HepG2 (cell line): ENCODE data around the gene GLRX2. TPM values are rescaled to one million over a fixed set of nuclear protein-coding genes. Genes with fewer than 3 reads are reported as not detected.

Experiments used
- FOXC1 ChIP-seq: sonication (generic); formaldehyde crosslinking; IDR thresholded peaks from 2 replicates; pipeline ENCODE4 v1.8.0; 2022; ENCODE audit warnings: mild to moderate bottlenecking, missing genetic modification reagents, borderline replicate concordance
- JUN ChIP-seq: sonication (generic); formaldehyde crosslinking; IDR thresholded peaks from 2 replicates; pipeline ENCODE4 v1.4.0; 2020; ENCODE audit warnings: mild to moderate bottlenecking, missing genetic modification reagents
- LCORL ChIP-seq, 2 experiments: fragments of 450-650 bp in 1 of 2; sonication (generic) in 1 of 2; formaldehyde crosslinking in 1 of 2; IDR thresholded peaks; 2 replicates each; pipeline versions ENCODE4 v1.5.0 to v1.6.1; 2017 to 2020; ENCODE audit warnings: antibody characterized with exemption in 1 of 2, missing genetic modification reagents in 1 of 2
- MAFK ChIP-seq, 2 experiments: IDR thresholded peaks in 1 of 2; conservative IDR thresholded peaks in 1 of 2; 2 replicates each; pipeline ENCODE4 v1.6.1; 2011; ENCODE audit warnings: improper control_type of control experiment in 2 of 2, low read length in 2 of 2
- MED8 ChIP-seq: sonication (generic); formaldehyde crosslinking; IDR thresholded peaks from 2 replicates; pipeline ENCODE4 v1.8.1; 2023; ENCODE audit warnings: mild to moderate bottlenecking, missing genetic modification reagents; ENCODE audit not compliant: insufficient replicate concordance
- NFYC ChIP-seq: IDR thresholded peaks from 2 replicates; pipeline ENCODE4 v1.6.1; 2016; ENCODE audit warnings: missing genetic modification reagents, missing compliant biosample characterization
- POLR2G ChIP-seq: fragments of 200-400 bp; formaldehyde crosslinking; IDR thresholded peaks from 2 replicates; pipeline ENCODE4 v1.6.1; 2018; ENCODE audit warnings: mild to moderate bottlenecking, low read depth, low read length, moderate library complexity
- TOE1 ChIP-seq: sonication (generic); formaldehyde crosslinking; IDR thresholded peaks from 2 replicates; pipeline ENCODE4 v1.4.0; 2020; ENCODE audit warnings: mild to moderate bottlenecking, missing genetic modification reagents
- YY1 ChIP-seq: IDR thresholded peaks from 2 replicates; pipeline ENCODE4 v1.6.1; 2011; ENCODE audit warnings: low read length, low read depth, moderate library complexity, mild to moderate bottlenecking; ENCODE audit not compliant: insufficient read depth, insufficient replicate concordance
- ZNF235 ChIP-seq: sonication (generic); formaldehyde crosslinking; IDR thresholded peaks from 2 replicates; pipeline ENCODE4 v1.8.1; 2023; ENCODE audit warnings: mild to moderate bottlenecking, missing genetic modification reagents, borderline replicate concordance
- ZNF331 ChIP-seq: sonication (generic); formaldehyde crosslinking; IDR thresholded peaks from 2 replicates; pipeline ENCODE4 v1.4.0; 2020; ENCODE audit warnings: missing genetic modification reagents
- ZNF431 ChIP-seq: sonication (generic); formaldehyde crosslinking; IDR thresholded peaks from 2 replicates; pipeline ENCODE4 v1.9.0; 2022; ENCODE audit warnings: missing genetic modification reagents, low read depth, mild to moderate bottlenecking, borderline replicate concordance
- ZNF547 ChIP-seq: sonication (generic); formaldehyde crosslinking; IDR thresholded peaks from 2 replicates; pipeline ENCODE4 v1.5.1; 2020; ENCODE audit warnings: mild to moderate bottlenecking, missing genetic modification reagents
- ZNF607 ChIP-seq: sonication (generic); formaldehyde crosslinking; IDR thresholded peaks from 2 replicates; pipeline ENCODE4 v1.5.1; 2020; ENCODE audit warnings: missing genetic modification reagents, mild to moderate bottlenecking, borderline replicate concordance
- ZNF839 ChIP-seq: sonication (generic); formaldehyde crosslinking; IDR thresholded peaks from 2 replicates; pipeline ENCODE4 v1.4.0; 2020; ENCODE audit warnings: missing genetic modification reagents, mild to moderate bottlenecking, borderline replicate concordance
- polyA plus RNA-seq, 8 experiments: library from polyadenylated mRNA; depleted of rRNA in 3 of 8; stranded (reverse) in 7 of 8; unstranded in 1 of 8; fragments of >200 nt; fragmentation: Illumina TruSeq in 4 of 8; extraction: Trizol in 4 of 8; gene quantifications; 2 replicates each; pipeline versions ENCODE4 v1.2.1 to v1.2.3, GENCODE V29; 2011 to 2016; ENCODE audit warnings: low read depth in 4 of 8, missing spikeins in 1 of 8, mixed read lengths in 1 of 8; ENCODE audit not compliant: insufficient read depth in 1 of 8
- total RNA-seq, 5 experiments: library from RNA; depleted of rRNA; stranded (reverse); fragments of >200 nt; fragmentation: Illumina TruSeq; extraction: Trizol; gene quantifications; 2 replicates each; pipeline ENCODE4 v1.2.3, GENCODE V29; 2016; ENCODE audit warnings: low read depth in 1 of 5
- TF ChIP-seq, protein P1 (sequence below): sonication (generic); formaldehyde crosslinking; conservative IDR thresholded peaks from 2 replicates; pipeline ENCODE4 v1.8.1; 2023; ENCODE audit warnings: missing genetic modification reagents
- TF ChIP-seq, protein P2 (sequence below): sonication (generic); formaldehyde crosslinking; IDR thresholded peaks from 2 replicates; pipeline ENCODE4 v1.8.0; 2022; ENCODE audit warnings: mild to moderate bottlenecking, missing genetic modification reagents, moderate library complexity
- TF ChIP-seq, protein P3 (sequence below): sonication (generic); formaldehyde crosslinking; IDR thresholded peaks from 2 replicates; pipeline ENCODE4 v1.4.0; 2020; ENCODE audit warnings: mild to moderate bottlenecking, missing genetic modification reagents
- TF ChIP-seq, protein P4 (sequence below): IDR thresholded peaks from 2 replicates; pipeline ENCODE4 v1.6.1; 2016; ENCODE audit warnings: low read depth

The GLRX2 gene
- total and polyA plus RNA-seq, 2 of the 13 experiments (the other 11 are each of a cell fraction or from before 2014, with no cell fraction given), result 11.9 to 39.0 TPM

DNA sequence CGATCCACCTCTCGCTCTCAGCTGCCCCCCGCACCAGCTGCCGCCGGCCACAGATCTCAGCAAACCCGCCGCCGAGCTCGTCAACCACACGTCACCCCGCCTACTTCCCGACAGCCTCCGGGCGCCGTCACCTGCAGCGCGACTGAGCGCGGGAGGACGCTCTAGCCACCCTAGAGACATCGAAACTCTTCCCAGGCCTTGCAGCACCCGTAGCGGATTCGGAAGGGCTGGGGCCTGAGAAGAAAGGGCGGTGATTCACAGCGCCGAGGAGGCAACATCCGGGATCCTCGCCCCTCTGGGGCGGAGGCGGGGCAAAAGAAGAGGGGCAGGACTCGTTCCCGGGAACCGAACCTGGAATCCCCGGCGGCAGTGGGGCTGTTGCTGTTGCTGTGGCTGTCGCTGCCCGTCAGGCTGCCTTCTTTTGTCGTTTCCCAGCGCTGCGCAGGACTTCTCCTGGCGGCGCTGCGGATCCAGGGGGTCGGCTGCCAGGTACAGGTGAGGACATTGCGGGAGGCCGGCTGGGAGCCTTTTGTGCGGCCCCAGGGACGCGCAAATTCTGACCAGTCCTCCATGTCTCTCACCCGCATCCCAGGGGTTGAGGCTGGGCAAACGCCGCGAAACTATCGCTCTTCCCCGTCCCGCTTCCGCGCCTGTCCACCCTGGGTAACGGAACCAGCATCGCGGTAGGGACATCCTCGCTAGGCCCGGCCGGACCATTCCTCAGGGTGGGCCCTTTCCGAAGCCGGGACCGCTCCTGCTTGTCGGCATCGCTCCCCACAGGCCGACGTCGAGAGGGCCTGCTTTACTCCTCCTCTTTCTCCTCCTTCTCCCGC, 45.7 kb downstream of the GLRX2 start, which contains the start of the genes RO60 and UCHL5 (continued):
- TF ChIP-seq, protein P1, sequence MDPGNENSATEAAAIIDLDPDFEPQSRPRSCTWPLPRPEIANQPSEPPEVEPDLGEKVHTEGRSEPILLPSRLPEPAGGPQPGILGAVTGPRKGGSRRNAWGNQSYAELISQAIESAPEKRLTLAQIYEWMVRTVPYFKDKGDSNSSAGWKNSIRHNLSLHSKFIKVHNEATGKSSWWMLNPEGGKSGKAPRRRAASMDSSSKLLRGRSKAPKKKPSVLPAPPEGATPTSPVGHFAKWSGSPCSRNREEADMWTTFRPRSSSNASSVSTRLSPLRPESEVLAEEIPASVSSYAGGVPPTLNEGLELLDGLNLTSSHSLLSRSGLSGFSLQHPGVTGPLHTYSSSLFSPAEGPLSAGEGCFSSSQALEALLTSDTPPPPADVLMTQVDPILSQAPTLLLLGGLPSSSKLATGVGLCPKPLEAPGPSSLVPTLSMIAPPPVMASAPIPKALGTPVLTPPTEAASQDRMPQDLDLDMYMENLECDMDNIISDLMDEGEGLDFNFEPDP, result no peak
- TF ChIP-seq ZNF607 (CRISPR knock-in tag) (peak; percentile 70; the same call in 1 of the 2 replicates), LCORL (IDR thresholded peaks at IDR 0.05) (no peak), LCORL (CRISPR knock-in tag; IDR thresholded peaks at IDR 0.05) (peak; percentile 82), MAFK (conservative IDR thresholded peaks at IDR 0.05 in 1 of 2, IDR thresholded peaks at IDR 0.05 in 1 of 2; ENCODE audit: low read length in 2 of 2) (no peak), TOE1 (CRISPR knock-in tag) (peak; percentile 91; the same call in 1 of the 2 replicates), FOXC1 (CRISPR knock-in tag) (peak; percentile 24; the same call in 1 of the 2 replicates), POLR2G (peak; percentile 86), NFYC (CRISPR knock-in tag) (peak; percentile 51; the same call in 1 of the 2 replicates), YY1 (peak; percentile 66), ZNF331 (CRISPR knock-in tag) (peak; percentile 97), JUN (peak; percentile 77; the same call in 1 of the 2 replicates), ZNF235 (no peak), ZNF547 (CRISPR knock-in tag) (no peak; the same call in 1 of the 2 replicates), MED8 (CRISPR knock-in tag) (peak; percentile 28), ZNF839 (CRISPR knock-in tag) (no peak), ZNF431 (CRISPR knock-in tag) (peak; percentile 93)
- TF ChIP-seq, protein P2, sequence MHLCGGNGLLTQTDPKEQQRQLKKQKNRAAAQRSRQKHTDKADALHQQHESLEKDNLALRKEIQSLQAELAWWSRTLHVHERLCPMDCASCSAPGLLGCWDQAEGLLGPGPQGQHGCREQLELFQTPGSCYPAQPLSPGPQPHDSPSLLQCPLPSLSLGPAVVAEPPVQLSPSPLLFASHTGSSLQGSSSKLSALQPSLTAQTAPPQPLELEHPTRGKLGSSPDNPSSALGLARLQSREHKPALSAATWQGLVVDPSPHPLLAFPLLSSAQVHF (CRISPR knock-in tag), result peak; percentile 83; the same call in 1 of the 2 replicates
- TF ChIP-seq, protein P3, sequence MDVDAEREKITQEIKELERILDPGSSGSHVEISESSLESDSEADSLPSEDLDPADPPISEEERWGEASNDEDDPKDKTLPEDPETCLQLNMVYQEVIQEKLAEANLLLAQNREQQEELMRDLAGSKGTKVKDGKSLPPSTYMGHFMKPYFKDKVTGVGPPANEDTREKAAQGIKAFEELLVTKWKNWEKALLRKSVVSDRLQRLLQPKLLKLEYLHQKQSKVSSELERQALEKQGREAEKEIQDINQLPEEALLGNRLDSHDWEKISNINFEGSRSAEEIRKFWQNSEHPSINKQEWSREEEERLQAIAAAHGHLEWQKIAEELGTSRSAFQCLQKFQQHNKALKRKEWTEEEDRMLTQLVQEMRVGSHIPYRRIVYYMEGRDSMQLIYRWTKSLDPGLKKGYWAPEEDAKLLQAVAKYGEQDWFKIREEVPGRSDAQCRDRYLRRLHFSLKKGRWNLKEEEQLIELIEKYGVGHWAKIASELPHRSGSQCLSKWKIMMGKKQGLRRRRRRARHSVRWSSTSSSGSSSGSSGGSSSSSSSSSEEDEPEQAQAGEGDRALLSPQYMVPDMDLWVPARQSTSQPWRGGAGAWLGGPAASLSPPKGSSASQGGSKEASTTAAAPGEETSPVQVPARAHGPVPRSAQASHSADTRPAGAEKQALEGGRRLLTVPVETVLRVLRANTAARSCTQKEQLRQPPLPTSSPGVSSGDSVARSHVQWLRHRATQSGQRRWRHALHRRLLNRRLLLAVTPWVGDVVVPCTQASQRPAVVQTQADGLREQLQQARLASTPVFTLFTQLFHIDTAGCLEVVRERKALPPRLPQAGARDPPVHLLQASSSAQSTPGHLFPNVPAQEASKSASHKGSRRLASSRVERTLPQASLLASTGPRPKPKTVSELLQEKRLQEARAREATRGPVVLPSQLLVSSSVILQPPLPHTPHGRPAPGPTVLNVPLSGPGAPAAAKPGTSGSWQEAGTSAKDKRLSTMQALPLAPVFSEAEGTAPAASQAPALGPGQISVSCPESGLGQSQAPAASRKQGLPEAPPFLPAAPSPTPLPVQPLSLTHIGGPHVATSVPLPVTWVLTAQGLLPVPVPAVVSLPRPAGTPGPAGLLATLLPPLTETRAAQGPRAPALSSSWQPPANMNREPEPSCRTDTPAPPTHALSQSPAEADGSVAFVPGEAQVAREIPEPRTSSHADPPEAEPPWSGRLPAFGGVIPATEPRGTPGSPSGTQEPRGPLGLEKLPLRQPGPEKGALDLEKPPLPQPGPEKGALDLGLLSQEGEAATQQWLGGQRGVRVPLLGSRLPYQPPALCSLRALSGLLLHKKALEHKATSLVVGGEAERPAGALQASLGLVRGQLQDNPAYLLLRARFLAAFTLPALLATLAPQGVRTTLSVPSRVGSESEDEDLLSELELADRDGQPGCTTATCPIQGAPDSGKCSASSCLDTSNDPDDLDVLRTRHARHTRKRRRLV (CRISPR knock-in tag), result peak; percentile 72; the same call in 1 of the 2 replicates
- TF ChIP-seq, protein P4, sequence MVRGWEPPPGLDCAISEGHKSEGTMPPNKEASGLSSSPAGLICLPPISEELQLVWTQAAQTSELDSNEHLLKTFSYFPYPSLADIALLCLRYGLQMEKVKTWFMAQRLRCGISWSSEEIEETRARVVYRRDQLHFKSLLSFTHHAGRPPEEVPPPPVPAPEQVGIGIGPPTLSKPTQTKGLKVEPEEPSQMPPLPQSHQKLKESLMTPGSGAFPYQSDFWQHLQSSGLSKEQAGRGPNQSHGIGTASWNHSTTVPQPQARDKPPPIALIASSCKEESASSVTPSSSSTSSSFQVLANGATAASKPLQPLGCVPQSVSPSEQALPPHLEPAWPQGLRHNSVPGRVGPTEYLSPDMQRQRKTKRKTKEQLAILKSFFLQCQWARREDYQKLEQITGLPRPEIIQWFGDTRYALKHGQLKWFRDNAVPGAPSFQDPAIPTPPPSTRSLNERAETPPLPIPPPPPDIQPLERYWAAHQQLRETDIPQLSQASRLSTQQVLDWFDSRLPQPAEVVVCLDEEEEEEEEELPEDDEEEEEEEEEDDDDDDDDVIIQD (CRISPR knock-in tag), result peak; percentile 98
